ENCODE data around the gene LRP1. TPM values are rescaled to one million over a fixed set of nuclear protein-coding genes. Genes with fewer than 3 reads are reported as not detected.

Gene LRP1
- total and polyA plus RNA-seq, 4 donors: 87.5 to 375 (median 139) TPM

DNA sequence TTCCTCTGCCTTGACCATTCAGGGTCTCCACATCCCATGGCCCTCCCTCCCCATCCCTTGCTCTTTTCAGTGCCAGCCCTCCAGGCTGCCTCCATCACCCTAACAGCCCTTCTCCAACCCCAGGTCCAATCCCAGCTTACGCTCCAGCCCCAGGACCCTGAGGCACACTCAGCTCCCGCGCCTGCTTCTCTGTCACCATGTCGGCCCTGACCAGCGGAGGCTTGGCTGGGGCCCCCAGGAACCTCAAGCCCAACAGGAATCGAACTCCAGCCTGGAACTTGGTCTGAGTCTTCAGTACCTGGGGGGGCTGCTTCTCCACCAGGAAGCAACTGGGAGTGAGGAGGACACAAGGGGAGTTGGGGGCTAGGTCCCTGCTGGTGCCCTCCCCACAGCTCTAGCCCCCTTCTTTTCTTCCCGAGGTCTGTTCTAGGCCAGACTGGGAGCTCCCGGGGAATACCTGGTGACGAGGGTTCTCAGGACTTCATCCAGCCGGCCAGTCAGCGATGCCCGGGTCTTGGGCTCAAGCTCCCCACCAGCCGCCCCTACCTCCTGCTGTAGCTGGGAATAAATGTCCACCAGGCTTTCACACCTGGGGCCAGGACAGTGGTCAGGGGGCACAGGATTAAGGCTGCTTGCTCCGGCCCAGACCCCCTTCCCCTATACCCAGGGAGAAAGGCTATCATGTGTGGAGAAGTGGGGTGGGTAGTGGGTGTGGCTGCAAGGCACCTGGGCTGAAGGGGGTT lies 23.1 kb upstream of the LRP1 start:
- H3K4me1 ChIP-seq (ENCODE audit: control insufficient read depth in 4 of 4, insufficient read depth in 4 of 4, low read length in 3 of 4): peaks cover 14 to 46% (median 35%) of the 10 kb centered on the region in 4 donors
- H3K27me3 ChIP-seq (ENCODE audit: control insufficient read depth in 4 of 4, insufficient read depth in 4 of 4, low read length in 3 of 4): no peaks in the 10 kb centered on the region
- no peak overlapping the region for H3K4me3 ChIP-seq (ENCODE audit: low read depth in 1 of 3, low read length in 3 of 3)
- 97% methylated on average over 14 of the region's 14 CpGs for WGBS
- no peaks in the 10 kb centered on the region for H3K9me3 ChIP-seq (ENCODE audit: control insufficient read depth in 4 of 4, low read length in 3 of 4)
- TF ChIP-seq EGR1 (IDR thresholded peaks at IDR 0.05; ENCODE audit: low read depth in 2 of 2): no peak
- no peak for TF ChIP-seq SP1 (IDR thresholded peaks at IDR 0.05)
- TF ChIP-seq, protein P1, sequence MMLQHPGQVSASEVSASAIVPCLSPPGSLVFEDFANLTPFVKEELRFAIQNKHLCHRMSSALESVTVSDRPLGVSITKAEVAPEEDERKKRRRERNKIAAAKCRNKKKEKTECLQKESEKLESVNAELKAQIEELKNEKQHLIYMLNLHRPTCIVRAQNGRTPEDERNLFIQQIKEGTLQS (IDR thresholded peaks at IDR 0.05): no peak
- TF ChIP-seq FOXA2 (IDR thresholded peaks at IDR 0.05): no peak
- no peak for TF ChIP-seq HNF4G (IDR thresholded peaks at IDR 0.05)
- TF ChIP-seq HNF4A (conservative IDR thresholded peaks at IDR 0.05): no peak
- TF ChIP-seq GABPA (IDR thresholded peaks at IDR 0.05 in 1 of 2, conservative IDR thresholded peaks at IDR 0.05 in 1 of 2): no peak
- no peak for TF ChIP-seq NR2F2 (IDR thresholded peaks at IDR 0.05)
- TF ChIP-seq, protein P2, sequence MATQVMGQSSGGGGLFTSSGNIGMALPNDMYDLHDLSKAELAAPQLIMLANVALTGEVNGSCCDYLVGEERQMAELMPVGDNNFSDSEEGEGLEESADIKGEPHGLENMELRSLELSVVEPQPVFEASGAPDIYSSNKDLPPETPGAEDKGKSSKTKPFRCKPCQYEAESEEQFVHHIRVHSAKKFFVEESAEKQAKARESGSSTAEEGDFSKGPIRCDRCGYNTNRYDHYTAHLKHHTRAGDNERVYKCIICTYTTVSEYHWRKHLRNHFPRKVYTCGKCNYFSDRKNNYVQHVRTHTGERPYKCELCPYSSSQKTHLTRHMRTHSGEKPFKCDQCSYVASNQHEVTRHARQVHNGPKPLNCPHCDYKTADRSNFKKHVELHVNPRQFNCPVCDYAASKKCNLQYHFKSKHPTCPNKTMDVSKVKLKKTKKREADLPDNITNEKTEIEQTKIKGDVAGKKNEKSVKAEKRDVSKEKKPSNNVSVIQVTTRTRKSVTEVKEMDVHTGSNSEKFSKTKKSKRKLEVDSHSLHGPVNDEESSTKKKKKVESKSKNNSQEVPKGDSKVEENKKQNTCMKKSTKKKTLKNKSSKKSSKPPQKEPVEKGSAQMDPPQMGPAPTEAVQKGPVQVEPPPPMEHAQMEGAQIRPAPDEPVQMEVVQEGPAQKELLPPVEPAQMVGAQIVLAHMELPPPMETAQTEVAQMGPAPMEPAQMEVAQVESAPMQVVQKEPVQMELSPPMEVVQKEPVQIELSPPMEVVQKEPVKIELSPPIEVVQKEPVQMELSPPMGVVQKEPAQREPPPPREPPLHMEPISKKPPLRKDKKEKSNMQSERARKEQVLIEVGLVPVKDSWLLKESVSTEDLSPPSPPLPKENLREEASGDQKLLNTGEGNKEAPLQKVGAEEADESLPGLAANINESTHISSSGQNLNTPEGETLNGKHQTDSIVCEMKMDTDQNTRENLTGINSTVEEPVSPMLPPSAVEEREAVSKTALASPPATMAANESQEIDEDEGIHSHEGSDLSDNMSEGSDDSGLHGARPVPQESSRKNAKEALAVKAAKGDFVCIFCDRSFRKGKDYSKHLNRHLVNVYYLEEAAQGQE (IDR thresholded peaks at IDR 0.05): no peak
- TF ChIP-seq RAD21 (IDR thresholded peaks at IDR 0.05): no peak
- no peak for TF ChIP-seq TAF1 (conservative IDR thresholded peaks at IDR 0.05)
- TF ChIP-seq, protein P3, sequence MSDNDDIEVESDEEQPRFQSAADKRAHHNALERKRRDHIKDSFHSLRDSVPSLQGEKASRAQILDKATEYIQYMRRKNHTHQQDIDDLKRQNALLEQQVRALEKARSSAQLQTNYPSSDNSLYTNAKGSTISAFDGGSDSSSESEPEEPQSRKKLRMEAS (IDR thresholded peaks at IDR 0.05): no peak
- TF ChIP-seq, protein P4, sequence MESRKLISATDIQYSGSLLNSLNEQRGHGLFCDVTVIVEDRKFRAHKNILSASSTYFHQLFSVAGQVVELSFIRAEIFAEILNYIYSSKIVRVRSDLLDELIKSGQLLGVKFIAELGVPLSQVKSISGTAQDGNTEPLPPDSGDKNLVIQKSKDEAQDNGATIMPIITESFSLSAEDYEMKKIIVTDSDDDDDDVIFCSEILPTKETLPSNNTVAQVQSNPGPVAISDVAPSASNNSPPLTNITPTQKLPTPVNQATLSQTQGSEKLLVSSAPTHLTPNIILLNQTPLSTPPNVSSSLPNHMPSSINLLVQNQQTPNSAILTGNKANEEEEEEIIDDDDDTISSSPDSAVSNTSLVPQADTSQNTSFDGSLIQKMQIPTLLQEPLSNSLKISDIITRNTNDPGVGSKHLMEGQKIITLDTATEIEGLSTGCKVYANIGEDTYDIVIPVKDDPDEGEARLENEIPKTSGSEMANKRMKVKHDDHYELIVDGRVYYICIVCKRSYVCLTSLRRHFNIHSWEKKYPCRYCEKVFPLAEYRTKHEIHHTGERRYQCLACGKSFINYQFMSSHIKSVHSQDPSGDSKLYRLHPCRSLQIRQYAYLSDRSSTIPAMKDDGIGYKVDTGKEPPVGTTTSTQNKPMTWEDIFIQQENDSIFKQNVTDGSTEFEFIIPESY (IDR thresholded peaks at IDR 0.05): no peak
- no peak for TF ChIP-seq YY1 (IDR thresholded peaks at IDR 0.05)
- DNase-seq (ENCODE audit: low spot score): no peak
- peaks cover 16 to 31% (median 24%) of the 10 kb centered on the region in 4 donors for H3K36me3 ChIP-seq (ENCODE audit: control insufficient read depth in 4 of 4, insufficient read depth in 3 of 4, low read depth in 1 of 4, low read length in 3 of 4)
- no peak overlapping the region for H3K9ac ChIP-seq (ENCODE audit: low read depth in 1 of 2, low read length in 2 of 2)
- no peak overlapping the region for H3K27ac ChIP-seq (ENCODE audit: low read depth in 1 of 2, low read length in 2 of 2)

GRCh38 chr12:57106021-57106708 lies 22.1 kb upstream of the LRP1 start:
- DNase-seq (ENCODE audit: low spot score): no peak
- no peak for TF ChIP-seq JUND (IDR thresholded peaks at IDR 0.05)
- no peak for TF ChIP-seq EGR1 (IDR thresholded peaks at IDR 0.05; ENCODE audit: low read depth in 2 of 2)
- TF ChIP-seq YY1 (IDR thresholded peaks at IDR 0.05): no peak
- TF ChIP-seq, protein P4 (IDR thresholded peaks at IDR 0.05): no peak
- TF ChIP-seq, protein P1 (IDR thresholded peaks at IDR 0.05): no peak
- no peak for TF ChIP-seq RAD21 (IDR thresholded peaks at IDR 0.05)
- no peak overlapping the region for H3K27ac ChIP-seq (ENCODE audit: low read depth in 1 of 2, low read length in 2 of 2)
- H3K9ac ChIP-seq (ENCODE audit: low read depth in 1 of 2, low read length in 2 of 2): no peak overlapping the region
- no peak overlapping the region for H3K4me3 ChIP-seq (ENCODE audit: low read depth in 1 of 3, low read length in 3 of 3)
- no peaks in the 10 kb centered on the region for H3K27me3 ChIP-seq (ENCODE audit: control insufficient read depth in 4 of 4, insufficient read depth in 4 of 4, low read length in 3 of 4)
- WGBS: 75% methylated on average over 9 of the region's 9 CpGs
- peaks cover 16 to 31% (median 24%) of the 10 kb centered on the region in 4 donors for H3K36me3 ChIP-seq (ENCODE audit: control insufficient read depth in 4 of 4, insufficient read depth in 3 of 4, low read depth in 1 of 4, low read length in 3 of 4)
- H3K4me1 ChIP-seq (ENCODE audit: control insufficient read depth in 4 of 4, insufficient read depth in 4 of 4, low read length in 3 of 4): peaks cover 13 to 46% (median 35%) of the 10 kb centered on the region in 4 donors
- no peaks in the 10 kb centered on the region for H3K9me3 ChIP-seq (ENCODE audit: control insufficient read depth in 4 of 4, low read length in 3 of 4)
